ENCODE data around the gene BCAS3. TPM values are rescaled to one million over a fixed set of nuclear protein-coding genes. Genes with fewer than 3 reads are reported as not detected.
A peak's percentile ranks its signal among the peaks of the same experiment; 100 is the strongest.

The BCAS3 gene
- total and polyA plus RNA-seq, 4 donors, result 5.8 to 24.6 (median 10.1) TPM

GRCh38 chr17:61007980-61008379 lies 330.3 kb downstream of the BCAS3 start:
- no peak for DNase-seq (ENCODE audit: low spot score)
- TF ChIP-seq REST (IDR thresholded peaks at IDR 0.05), result no peak
- no peak for TF ChIP-seq CTCF (IDR thresholded peaks at IDR 0.05; ENCODE audit: low read depth, low read length, missing input control)
- TF ChIP-seq ATF3 (IDR thresholded peaks at IDR 0.05), result no peak
- peak; percentile 94 for TF ChIP-seq NR2F2 (IDR thresholded peaks at IDR 0.05)
- TF ChIP-seq HNF4A (conservative IDR thresholded peaks at IDR 0.05), result no peak
- TF ChIP-seq RAD21 (IDR thresholded peaks at IDR 0.05), result peak in 1 of 2 donors; percentile 37
- no peak for TF ChIP-seq TAF1 (conservative IDR thresholded peaks at IDR 0.05)
- TF ChIP-seq RXRA (IDR thresholded peaks at IDR 0.05), result peak; percentile 19 to 38
- peak; percentile 54 for TF ChIP-seq SP1 (IDR thresholded peaks at IDR 0.05)
- Histone ChIP-seq H3K4me1 (ENCODE audit: control insufficient read depth in 4 of 4, insufficient read depth in 4 of 4, low read length in 3 of 4) (no peaks in the 10 kb centered on the region), H3K27ac (ENCODE audit: low read depth in 1 of 2, low read length in 2 of 2) (peak overlapping the region in 1 of 2 donors; percentile 7), H3K36me3 (ENCODE audit: control insufficient read depth in 4 of 4, insufficient read depth in 3 of 4, low read depth in 1 of 4, low read length in 3 of 4) (no peaks in the 10 kb centered on the region), H3K9ac (ENCODE audit: low read depth in 1 of 2, low read length in 2 of 2) (no peak overlapping the region), H3K9me3 (ENCODE audit: control insufficient read depth in 4 of 4, low read length in 3 of 4) (no peaks in the 10 kb centered on the region), H3K27me3 (ENCODE audit: control insufficient read depth in 4 of 4, insufficient read depth in 4 of 4, low read length in 3 of 4) (no peaks in the 10 kb centered on the region), H3K4me3 (ENCODE audit: low read depth in 1 of 3, low read length in 3 of 3) (no peak overlapping the region)
- 75% methylated on average over 3 of the region's 3 CpGs for WGBS

GRCh38 chr17:61009663-61010062 lies 332.0 kb downstream of the BCAS3 start:
- Histone ChIP-seq H3K36me3 (ENCODE audit: control insufficient read depth in 4 of 4, insufficient read depth in 3 of 4, low read depth in 1 of 4, low read length in 3 of 4) (no peaks in the 10 kb centered on the region), H3K4me1 (ENCODE audit: control insufficient read depth in 4 of 4, insufficient read depth in 4 of 4, low read length in 3 of 4) (no peaks in the 10 kb centered on the region), H3K9me3 (ENCODE audit: control insufficient read depth in 4 of 4, low read length in 3 of 4) (no peaks in the 10 kb centered on the region), H3K27me3 (ENCODE audit: control insufficient read depth in 4 of 4, insufficient read depth in 4 of 4, low read length in 3 of 4) (no peaks in the 10 kb centered on the region), H3K9ac (ENCODE audit: low read depth in 1 of 2, low read length in 2 of 2) (no peak overlapping the region), H3K4me3 (ENCODE audit: low read depth in 1 of 3, low read length in 3 of 3) (no peak overlapping the region), H3K27ac (ENCODE audit: low read depth in 1 of 2, low read length in 2 of 2) (no peak overlapping the region)
- no peak for TF ChIP-seq REST (IDR thresholded peaks at IDR 0.05)
- TF ChIP-seq NR2F2 (IDR thresholded peaks at IDR 0.05), result no peak
- no peak for TF ChIP-seq MAX (IDR thresholded peaks at IDR 0.05)
- TF ChIP-seq HNF4G (IDR thresholded peaks at IDR 0.05), result no peak
- no peak for TF ChIP-seq JUND (IDR thresholded peaks at IDR 0.05)
- no peak for TF ChIP-seq RAD21 (IDR thresholded peaks at IDR 0.05)
- TF ChIP-seq EGR1 (IDR thresholded peaks at IDR 0.05; ENCODE audit: low read depth in 2 of 2), result no peak
- TF ChIP-seq ATF3 (IDR thresholded peaks at IDR 0.05), result no peak
- no peak for TF ChIP-seq FOXA2 (IDR thresholded peaks at IDR 0.05)
- TF ChIP-seq ZBTB33 (IDR thresholded peaks at IDR 0.05), result no peak
- DNase-seq (ENCODE audit: low spot score), result no peak
- 84% methylated on average over 1 of the region's 1 CpG for WGBS
